ENCODE data around the gene CD99L2.

- TF ChIP-seq CTCF (conservative IDR thresholded peaks at IDR 0.05; ENCODE audit: low read length) (no peak), EZH2phosphoT487 (IDR thresholded peaks at IDR 0.05; ENCODE audit: borderline replicate concordance) (no peak)
These were observed 24.9 kb downstream of the CD99L2 start for GRCh38 chrX:150873616-150874015.

Measured in Loucy (cell line).